Suprapubic skin (tissue), 3 donors: ENCODE data around the gene ZBTB47.

Experiments
- POLR2AphosphoS5 ChIP-seq, 3 donors: sonication (generic); formaldehyde crosslinking; IDR thresholded peaks; one replicate each; pipeline ENCODE4 v1.6.1; 2017; ENCODE audit warnings: antibody characterized with exemption in 3 of 3
- TF ChIP-seq, protein P1 (sequence below), 2 donors: fragments of 200-600 bp in 1 of 2; fragments of 450-650 bp in 1 of 2; sonication (generic) in 1 of 2; IDR thresholded peaks; one replicate each; pipeline ENCODE4 v1.5.1; 2016 to 2019; ENCODE audit warnings: antibody characterized with exemption in 2 of 2, mild to moderate bottlenecking in 1 of 2, moderate library complexity in 1 of 2

DNA sequence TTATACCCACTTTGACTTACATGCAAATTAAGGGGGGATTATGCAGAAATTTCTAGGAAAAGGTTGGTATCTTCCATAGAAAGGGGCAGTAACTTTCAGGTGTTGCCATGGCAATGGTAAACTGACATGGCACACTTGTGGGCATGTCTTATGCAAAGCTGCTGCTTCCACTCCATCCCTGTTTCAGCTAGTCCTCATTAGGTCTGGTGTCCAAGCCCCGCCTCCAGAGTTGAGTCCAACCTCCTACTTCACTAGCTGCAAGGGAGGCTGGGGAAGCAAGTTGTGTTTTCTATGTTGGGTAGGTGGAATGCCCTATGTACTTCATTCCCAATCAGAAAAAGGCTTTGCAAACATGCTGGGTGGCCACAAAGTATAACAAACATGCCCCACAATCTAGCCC is 17.2 kb downstream of the ZBTB47 start:
- TF ChIP-seq, protein P1, sequence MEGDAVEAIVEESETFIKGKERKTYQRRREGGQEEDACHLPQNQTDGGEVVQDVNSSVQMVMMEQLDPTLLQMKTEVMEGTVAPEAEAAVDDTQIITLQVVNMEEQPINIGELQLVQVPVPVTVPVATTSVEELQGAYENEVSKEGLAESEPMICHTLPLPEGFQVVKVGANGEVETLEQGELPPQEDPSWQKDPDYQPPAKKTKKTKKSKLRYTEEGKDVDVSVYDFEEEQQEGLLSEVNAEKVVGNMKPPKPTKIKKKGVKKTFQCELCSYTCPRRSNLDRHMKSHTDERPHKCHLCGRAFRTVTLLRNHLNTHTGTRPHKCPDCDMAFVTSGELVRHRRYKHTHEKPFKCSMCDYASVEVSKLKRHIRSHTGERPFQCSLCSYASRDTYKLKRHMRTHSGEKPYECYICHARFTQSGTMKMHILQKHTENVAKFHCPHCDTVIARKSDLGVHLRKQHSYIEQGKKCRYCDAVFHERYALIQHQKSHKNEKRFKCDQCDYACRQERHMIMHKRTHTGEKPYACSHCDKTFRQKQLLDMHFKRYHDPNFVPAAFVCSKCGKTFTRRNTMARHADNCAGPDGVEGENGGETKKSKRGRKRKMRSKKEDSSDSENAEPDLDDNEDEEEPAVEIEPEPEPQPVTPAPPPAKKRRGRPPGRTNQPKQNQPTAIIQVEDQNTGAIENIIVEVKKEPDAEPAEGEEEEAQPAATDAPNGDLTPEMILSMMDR (IDR thresholded peaks at IDR 0.05): no peak
- no peak for TF ChIP-seq POLR2AphosphoS5 (IDR thresholded peaks at IDR 0.05)
